NCI-H524 treated with DMSO at 0.1 percent for 48 hours (cell line): ENCODE measurements around the gene SEC22C.

Experiments
- DNase-seq: peaks from one replicate; lab custom pipeline; 2025; lab: John Stamatoyannopoulos, UW

SEC22C gene

DNA sequence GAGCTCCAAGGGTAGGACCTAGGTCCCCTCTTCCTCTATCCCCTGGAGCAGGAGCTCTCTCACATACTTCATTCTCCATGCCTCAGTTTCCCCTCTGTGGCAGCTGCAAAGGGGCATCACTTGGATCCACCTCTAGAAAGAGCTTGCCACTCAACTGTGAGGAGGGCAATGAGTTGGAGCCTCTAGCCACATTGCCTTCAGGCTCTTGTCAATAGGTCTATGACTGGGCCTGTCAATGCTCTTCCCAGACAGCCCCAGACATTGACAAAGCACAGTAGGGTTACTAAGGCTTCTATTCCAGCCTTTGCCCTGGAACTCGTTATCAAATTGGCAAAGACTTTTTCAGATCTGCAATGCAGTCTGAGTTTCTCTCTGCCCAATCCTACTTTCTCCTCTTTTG is 83.7 kb downstream of the SEC22C start:
- DNase-seq = no peak
